SK-N-SH (cell line): ENCODE data around the gene GPAT3. TPM values are rescaled to one million over a fixed set of nuclear protein-coding genes. Genes with fewer than 3 reads are reported as not detected.

ENCODE experiments used
- CTCF ChIA-PET: fragments of 300-600, 350-600 bp; formaldehyde crosslinking; extraction: SDS; loops from one replicate; lab custom pipeline; 2021; lab: Yijun Ruan, JAX
- POLR2A ChIA-PET: fragments of 350-600 bp; sonication (Branson Sonifier 250); formaldehyde crosslinking; extraction: SDS; loops from one replicate; lab custom pipeline; 2020; ENCODE audit warnings: antibody characterized with exemption, inconsistent platforms; lab: Yijun Ruan, JAX
- DNase-seq: peaks from one replicate; pipeline ENCODE4 v3.0.0; 2012
- H2AFZ ChIP-seq: fragments of 200-600 bp; sonication (generic); 2 replicates; pipeline ENCODE4 v1.8.1; 2016; ENCODE audit warnings: antibody characterized with exemption, mild to moderate bottlenecking, low read depth
- H3F3A ChIP-seq: fragments of 200-600 bp; sonication (generic); replicated peaks from 2 replicates; pipeline ENCODE3; 2016; ENCODE audit warnings: antibody characterized with exemption, mild to moderate bottlenecking; ENCODE audit not compliant: insufficient read depth
- H3K27ac ChIP-seq, 2 experiments: fragments of 200-500 bp in 1 of 2; fragments of 200-600 bp in 1 of 2; sonication (Bioruptor generic) in 1 of 2; sonication (generic), shearing (Covaris generic) in 1 of 2; 2 replicates each; pipeline versions ENCODE4 v1.5.1 to v1.6.1; 2014 to 2016; ENCODE audit warnings: low read depth in 2 of 2, inconsistent platforms in 1 of 2, low read length in 1 of 2, mild to moderate bottlenecking in 1 of 2, mixed read lengths in 1 of 2
- H3K27me3 ChIP-seq: fragments of 200-600 bp; sonication (generic), shearing (Covaris generic); 2 replicates; pipeline ENCODE4 v1.6.1; 2016; ENCODE audit warnings: mixed run types; ENCODE audit not compliant: insufficient read depth
- H3K36me3 ChIP-seq, 2 experiments: fragments of 200-500 bp in 1 of 2; fragments of 200-600 bp in 1 of 2; sonication (Bioruptor generic) in 1 of 2; sonication (generic) in 1 of 2; replicated peaks in 1 of 2; 2 replicates each; pipeline versions ENCODE3 to v1.5.1; 2014 to 2016; ENCODE audit warnings: low read length in 1 of 2, mild to moderate bottlenecking in 1 of 2; ENCODE audit not compliant: insufficient read depth in 2 of 2, control insufficient read depth in 1 of 2
- H3K4me1 ChIP-seq, 2 experiments: fragments of 200-500 bp in 1 of 2; fragments of 200-600 bp in 1 of 2; sonication (Bioruptor generic) in 1 of 2; sonication (generic), shearing (Covaris generic) in 1 of 2; 2 replicates each; pipeline versions ENCODE4 v1.5.1 to v1.6.1; 2014 to 2016; ENCODE audit warnings: low read depth in 1 of 2, low read length in 1 of 2, mixed run types in 1 of 2; ENCODE audit not compliant: insufficient read depth in 2 of 2, control insufficient read depth in 1 of 2
- H3K4me2 ChIP-seq: fragments of 200-600 bp; sonication (generic), shearing (Covaris generic); 2 replicates; pipeline ENCODE4 v1.6.1; 2017; ENCODE audit warnings: mixed run types
- H3K4me3 ChIP-seq, 2 experiments: fragments of 200-500 bp in 1 of 2; fragments of 200-600 bp in 1 of 2; sonication (Bioruptor generic) in 1 of 2; sonication (generic), shearing (Covaris generic) in 1 of 2; 2 replicates each; pipeline versions ENCODE4 v1.5.1 to v1.8.1; 2014 to 2016; ENCODE audit warnings: low read depth in 2 of 2, inconsistent platforms in 1 of 2, low read length in 1 of 2, mild to moderate bottlenecking in 1 of 2, mixed read lengths in 1 of 2, moderate library complexity in 1 of 2
- H3K79me2 ChIP-seq: fragments of 200-600 bp; sonication (generic); 2 replicates; pipeline ENCODE4 v1.8.1; 2017; ENCODE audit warnings: mild to moderate bottlenecking; ENCODE audit not compliant: insufficient read depth
- H3K9ac ChIP-seq: fragments of 200-600 bp; sonication (generic); 2 replicates; pipeline ENCODE4 v1.6.1; 2017; ENCODE audit warnings: mixed run types
- H3K9me2 ChIP-seq: fragments of 200-600 bp; sonication (generic); 2 replicates; pipeline ENCODE4 v1.6.1; 2017; ENCODE audit warnings: mixed run types
- H3K9me3 ChIP-seq: fragments of 200-600 bp; sonication (generic); 2 replicates; pipeline ENCODE4 v1.6.1; 2017; ENCODE audit warnings: mixed run types, mild to moderate bottlenecking, moderate library complexity
- H4K20me1 ChIP-seq: fragments of 200-600 bp; sonication (generic); 2 replicates; pipeline ENCODE4 v1.6.1; 2017; ENCODE audit warnings: mild to moderate bottlenecking, mixed run types; ENCODE audit not compliant: insufficient read depth
- MEF2A ChIP-seq: IDR thresholded peaks from 2 replicates; pipeline ENCODE4 v1.4.0; 2012; ENCODE audit warnings: low read depth, borderline replicate concordance
- RFX5 ChIP-seq: IDR thresholded peaks from 2 replicates; pipeline ENCODE4 v1.6.1; 2012; ENCODE audit warnings: mild to moderate bottlenecking, improper control_type of control experiment, low read length
- SIN3A ChIP-seq: IDR thresholded peaks from 2 replicates; pipeline ENCODE4 v1.6.1; 2012; ENCODE audit warnings: low read depth, mild to moderate bottlenecking, low read length, moderate library complexity, borderline replicate concordance
- TCF12 ChIP-seq: IDR thresholded peaks from 2 replicates; pipeline ENCODE4 v1.4.0; 2012
- USF2 ChIP-seq: fragments of 150-350 bp; IDR thresholded peaks from 2 replicates; pipeline ENCODE4 v1.6.1; 2017; ENCODE audit warnings: antibody characterized with exemption, low read length, low read depth, borderline replicate concordance
- WGBS: methylation state at CpG from one replicate; pipeline ENCODE4 v1.1.6; 2017; ENCODE audit warnings: low lambda C conversion rate; 5-methylcytosine and 5-hydroxymethylcytosine counted together
- polyA plus RNA-seq, 3 experiments: library from polyadenylated mRNA; depleted of rRNA; stranded (reverse); fragments of >200 nt; gene quantifications; 2 replicates each; pipeline ENCODE4 v1.2.3, GENCODE V29; 2012
- small RNA-seq, 7 experiments: library from RNA; depleted of rRNA; stranded (forward); fragments of <200 nt; gene quantifications; one replicate each; pipeline ENCODE3, GENCODE V24; 2012

Gene GPAT3
- polyA plus RNA-seq, 1 of the 3 experiments (the other 2 are of a cell fraction), result 0.02 TPM

GRCh38 chr4:83646538-83647239 is 110.8 kb downstream of the GPAT3 start:
- Histone ChIP-seq H3K9me2 (no peaks in the 10 kb centered on the region), H3K4me2 (no peak overlapping the region), H3K79me2 (no peaks in the 10 kb centered on the region), H2AFZ (peak overlapping the region; percentile 49; the same call in 1 of the 2 replicates), H3F3A (no peaks in the 10 kb centered on the region), H3K9ac (no peak overlapping the region), H3K4me1 (peaks cover 0 to 6% of the 10 kb centered on the region in 2 experiments; a peak in 1 of 4 replicates), H3K4me3 (no peak overlapping the region), H3K27me3 (peaks cover 17% of the 10 kb centered on the region), H3K9me3 (no peaks in the 10 kb centered on the region), H3K36me3 (no peaks in the 10 kb centered on the region), H4K20me1 (no peaks in the 10 kb centered on the region), H3K27ac (no peak overlapping the region)
- ChIA-PET POLR2A (no interaction called here), CTCF (interaction anchor here (0.8 to 1.9 kb wide), 6 partner anchors 10 to 882 kb away, joined by 3 to 8 read pairs (median 4); no protein-coding TSS in a partner anchor)
- 13% methylated on average over 7 of the region's 7 CpGs for WGBS
- TF ChIP-seq RFX5 (no peak), TCF12 (no peak), SIN3A (no peak)
- DNase-seq, result no peak

DNA sequence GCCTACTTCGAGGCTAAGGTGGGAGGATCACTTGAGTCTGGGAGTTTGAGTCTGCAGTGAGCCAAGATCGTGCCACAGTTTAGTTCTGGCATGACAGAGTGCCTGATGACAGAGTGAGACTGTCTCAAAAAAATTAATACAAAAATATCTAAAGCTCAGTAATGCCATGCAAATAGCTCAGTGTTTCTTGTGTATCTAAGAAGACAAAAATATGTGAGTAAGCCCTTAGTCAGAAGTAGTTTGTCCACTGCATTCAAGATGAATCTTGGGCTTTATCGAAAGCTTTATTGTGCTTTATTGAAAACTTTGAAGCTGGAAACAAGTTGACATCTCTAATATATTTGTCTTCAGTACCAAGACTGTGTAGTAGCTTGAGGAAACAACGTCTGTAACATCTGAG is 115.9 kb downstream of the GPAT3 start:
- Histone ChIP-seq H3K4me2 (no peak overlapping the region), H3F3A (no peaks in the 10 kb centered on the region), H3K9ac (no peak overlapping the region), H3K27me3 (peaks cover 3% of the 10 kb centered on the region; the same call in 1 of the 2 replicates), H2AFZ (no peak overlapping the region), H3K4me3 (no peak overlapping the region), H3K9me3 (no peaks in the 10 kb centered on the region), H3K36me3 (no peaks in the 10 kb centered on the region), H3K27ac (no peak overlapping the region), H3K4me1 (no peaks in the 10 kb centered on the region), H3K79me2 (no peaks in the 10 kb centered on the region), H3K9me2 (no peaks in the 10 kb centered on the region), H4K20me1 (no peaks in the 10 kb centered on the region)
- no peak for TF ChIP-seq USF2
- no peak for TF ChIP-seq MEF2A
- ChIA-PET CTCF (interaction anchor here (1.3 kb wide), 1 partner anchor 800 kb away, joined by 4 read pairs; no protein-coding TSS in a partner anchor), POLR2A (no interaction called here)
- WGBS, result 10% methylated on average over 4 of the region's 4 CpGs
- no peak for DNase-seq

Small RNA genes within 50 kb of the gene (small RNA-seq; reads per million reads assigned to genes)
- 0 reads per million in 7 experiments for gene RF00019

Other genes starting within 250 kb of the GPAT3 start
- gene HPSE, start 201.3 kb upstream of the GPAT3 start, polyA plus RNA-seq (2012; rRNA removed), result 1.7 and 2.1 TPM in 2 replicates
- gene HELQ, start 80.3 kb upstream of the GPAT3 start, polyA plus RNA-seq (2012; rRNA removed), result 7.2 and 8.1 TPM in 2 replicates
- 19.7 and 22.2 TPM in 2 replicates for gene MRPS18C, start 80.0 kb upstream of the GPAT3 start, polyA plus RNA-seq (2012; rRNA removed)
- 4.9 and 6.3 TPM in 2 replicates for gene ABRAXAS1, start 51.0 kb upstream of the GPAT3 start, polyA plus RNA-seq (2012; rRNA removed)